Neural progenitor cell (in vitro differentiated cells): ENCODE data around the gene PRKAR1A. TPM values are rescaled to one million over a fixed set of nuclear protein-coding genes. Genes with fewer than 3 reads are reported as not detected.
A peak's percentile ranks its signal among the peaks of the same experiment; 100 is the strongest.
"Not testable (repeated sequence)": the region's sequence is repeated elsewhere in the genome, so short reads cannot be mapped to it uniquely, and the experiment has no call there.

Experiments
- DNase-seq: peaks from one replicate; pipeline ENCODE4 v3.0.0-alpha.2; 2016; ENCODE audit warnings: low spot score
- H2AFZ ChIP-seq: fragments of 200-600 bp; sonication (generic); replicated peaks from 2 replicates; pipeline ENCODE4 v1.6.1; 2016; ENCODE audit warnings: antibody characterized with exemption
- H3F3A ChIP-seq: fragments of 200-600 bp; sonication (generic); 2 replicates; pipeline ENCODE4 v1.6.1; 2016; ENCODE audit warnings: antibody characterized with exemption, low read depth
- H3K27ac ChIP-seq: fragments of 200-600 bp; sonication (generic); 2 replicates; pipeline ENCODE4 v1.5.1; 2016; ENCODE audit warnings: mild to moderate bottlenecking
- H3K27me3 ChIP-seq: fragments of 200-600 bp; sonication (generic); 2 replicates; pipeline ENCODE4 v1.6.1; 2016; ENCODE audit warnings: mild to moderate bottlenecking, moderate library complexity
- H3K36me3 ChIP-seq: fragments of 200-600 bp; sonication (generic); 2 replicates; pipeline ENCODE4 v1.5.1; 2016
- H3K4me1 ChIP-seq: fragments of 200-600 bp; sonication (generic); 2 replicates; pipeline ENCODE4 v1.6.1; 2016; ENCODE audit warnings: mixed run types
- H3K4me2 ChIP-seq: fragments of 200-600 bp; sonication (generic); 2 replicates; pipeline ENCODE4 v1.6.1; 2016
- H3K4me3 ChIP-seq: fragments of 200-600 bp; sonication (generic); 2 replicates; pipeline ENCODE4 v1.5.1; 2016
- H3K79me2 ChIP-seq: fragments of 200-600 bp; sonication (generic); 2 replicates; pipeline ENCODE4 v1.6.1; 2016; ENCODE audit warnings: low read depth
- H3K9ac ChIP-seq: fragments of 200-600 bp; sonication (generic); 2 replicates; pipeline ENCODE4 v1.6.1; 2016
- H3K9me3 ChIP-seq: fragments of 200-600 bp; sonication (generic); 2 replicates; pipeline ENCODE4 v1.5.1; 2016; ENCODE audit warnings: low read depth
- H4K20me1 ChIP-seq: fragments of 200-600 bp; sonication (generic); 2 replicates; pipeline ENCODE4 v1.6.1; 2016; ENCODE audit warnings: low read depth
- H3K27ac Mint-ChIP-seq: 3 replicates; pipeline ENCODE4 v1.8.0; 2021; ENCODE audit warnings: mixed read lengths
- H3K27me3 Mint-ChIP-seq: 2 replicates; pipeline ENCODE4 v1.8.0; 2022; ENCODE audit warnings: low read depth, mild to moderate bottlenecking, inconsistent platforms, moderate library complexity, mixed read lengths; ENCODE audit not compliant: insufficient read depth
- H3K36me3 Mint-ChIP-seq: 3 replicates; pipeline ENCODE4 v1.8.0; 2021; ENCODE audit warnings: mixed read lengths
- H3K4me1 Mint-ChIP-seq: 3 replicates; pipeline ENCODE4 v1.8.0; 2021; ENCODE audit warnings: mixed read lengths
- H3K4me3 Mint-ChIP-seq: 3 replicates; pipeline ENCODE4 v1.8.0; 2021; ENCODE audit warnings: mild to moderate bottlenecking, moderate library complexity, mixed read lengths
- H3K9me3 Mint-ChIP-seq: 3 replicates; pipeline ENCODE4 v1.8.0; 2020; ENCODE audit warnings: mixed read lengths
- EZH2 ChIP-seq: fragments of 200-600 bp; sonication (generic); IDR thresholded peaks from 2 replicates; pipeline ENCODE4 v1.6.1; 2017; ENCODE audit warnings: antibody characterized with exemption, mild to moderate bottlenecking, moderate library complexity
- EZH2phosphoT487 ChIP-seq: fragments of 200-600 bp; sonication (generic); IDR thresholded peaks from 2 replicates; pipeline ENCODE4 v1.6.1; 2017; ENCODE audit warnings: antibody characterized with exemption
- total RNA-seq: library from RNA; depleted of rRNA; stranded (reverse); fragments of >200 nt; gene quantifications from 2 replicates; pipeline ENCODE4 v1.2.3, GENCODE V29; 2015; ENCODE audit warnings: low replicate concordance
- TF ChIP-seq, protein P1 (sequence below): fragments of 200-600 bp; sonication (generic); IDR thresholded peaks from 2 replicates; pipeline ENCODE4 v1.5.1; 2017; ENCODE audit warnings: antibody characterized with exemption, mild to moderate bottlenecking

The PRKAR1A gene
- total RNA-seq, 1 donor from 2014 or later = 168 TPM

DNA sequence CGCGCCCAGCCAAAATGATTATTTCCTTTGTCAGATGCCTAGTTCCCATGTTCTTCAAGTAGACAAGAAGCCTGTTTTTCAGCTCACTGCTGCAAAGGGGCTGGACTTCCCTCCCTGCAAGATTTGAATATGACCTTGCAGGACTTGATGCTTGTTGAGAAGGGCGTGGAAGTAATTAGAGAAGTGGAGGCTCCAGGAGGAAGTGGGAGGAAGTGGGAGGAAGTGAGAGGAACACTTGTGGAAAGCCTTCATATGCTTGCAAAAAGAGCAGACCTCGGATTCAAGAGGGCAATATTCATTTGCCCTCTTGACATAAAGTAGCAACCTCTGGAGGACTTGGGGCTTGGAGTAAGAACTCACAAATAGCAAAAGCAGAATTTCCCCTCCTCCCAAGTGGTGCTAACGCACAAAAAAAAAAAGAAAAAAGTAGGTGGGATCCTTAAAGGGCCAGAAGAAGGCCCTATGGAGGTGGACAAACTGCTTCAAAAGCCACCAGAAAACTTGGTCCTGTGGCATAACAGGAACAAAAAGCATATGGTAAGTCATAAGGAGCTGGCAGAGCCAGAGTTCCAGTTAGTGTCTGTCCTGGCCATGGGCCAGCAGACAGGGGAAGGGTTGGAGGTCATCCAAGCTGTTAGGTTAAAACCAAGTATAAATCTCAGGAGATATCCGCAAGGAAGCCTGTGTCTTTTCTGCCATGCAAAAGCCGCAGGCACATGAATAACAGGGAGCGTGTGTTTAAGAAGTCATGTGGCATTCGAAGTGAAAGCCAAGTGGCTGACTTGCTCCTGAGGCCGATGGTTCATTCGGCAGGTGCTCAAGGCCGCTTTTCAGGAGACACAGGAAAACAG is 20.6 kb upstream of the PRKAR1A start:
- Histone ChIP-seq H3K9ac (no peak overlapping the region), H3F3A (no peaks in the 10 kb centered on the region), H3K79me2 (no peaks in the 10 kb centered on the region), H3K27me3 (no peaks in the 10 kb centered on the region), H3K9me3 (no peaks in the 10 kb centered on the region), H3K27ac (no peak overlapping the region), H4K20me1 (no peaks in the 10 kb centered on the region), H3K4me1 (no peaks in the 10 kb centered on the region), H3K4me3 (no peak overlapping the region), H3K36me3 (no peaks in the 10 kb centered on the region), H2AFZ (no peak overlapping the region), H3K4me2 (no peak overlapping the region)
- Mint-ChIP-seq H3K27ac (no peak overlapping the region), H3K27me3 (peaks cover 9% of the 10 kb centered on the region), H3K4me1 (peaks cover 5% of the 10 kb centered on the region), H3K4me3 (no peak overlapping the region), H3K9me3 (peaks cover 6% of the 10 kb centered on the region), H3K36me3 (no peaks in the 10 kb centered on the region)
- DNase-seq = no peak
- TF ChIP-seq, protein P1, sequence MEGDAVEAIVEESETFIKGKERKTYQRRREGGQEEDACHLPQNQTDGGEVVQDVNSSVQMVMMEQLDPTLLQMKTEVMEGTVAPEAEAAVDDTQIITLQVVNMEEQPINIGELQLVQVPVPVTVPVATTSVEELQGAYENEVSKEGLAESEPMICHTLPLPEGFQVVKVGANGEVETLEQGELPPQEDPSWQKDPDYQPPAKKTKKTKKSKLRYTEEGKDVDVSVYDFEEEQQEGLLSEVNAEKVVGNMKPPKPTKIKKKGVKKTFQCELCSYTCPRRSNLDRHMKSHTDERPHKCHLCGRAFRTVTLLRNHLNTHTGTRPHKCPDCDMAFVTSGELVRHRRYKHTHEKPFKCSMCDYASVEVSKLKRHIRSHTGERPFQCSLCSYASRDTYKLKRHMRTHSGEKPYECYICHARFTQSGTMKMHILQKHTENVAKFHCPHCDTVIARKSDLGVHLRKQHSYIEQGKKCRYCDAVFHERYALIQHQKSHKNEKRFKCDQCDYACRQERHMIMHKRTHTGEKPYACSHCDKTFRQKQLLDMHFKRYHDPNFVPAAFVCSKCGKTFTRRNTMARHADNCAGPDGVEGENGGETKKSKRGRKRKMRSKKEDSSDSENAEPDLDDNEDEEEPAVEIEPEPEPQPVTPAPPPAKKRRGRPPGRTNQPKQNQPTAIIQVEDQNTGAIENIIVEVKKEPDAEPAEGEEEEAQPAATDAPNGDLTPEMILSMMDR = no peak
- TF ChIP-seq EZH2phosphoT487 (no peak), EZH2 (no peak)

DNA sequence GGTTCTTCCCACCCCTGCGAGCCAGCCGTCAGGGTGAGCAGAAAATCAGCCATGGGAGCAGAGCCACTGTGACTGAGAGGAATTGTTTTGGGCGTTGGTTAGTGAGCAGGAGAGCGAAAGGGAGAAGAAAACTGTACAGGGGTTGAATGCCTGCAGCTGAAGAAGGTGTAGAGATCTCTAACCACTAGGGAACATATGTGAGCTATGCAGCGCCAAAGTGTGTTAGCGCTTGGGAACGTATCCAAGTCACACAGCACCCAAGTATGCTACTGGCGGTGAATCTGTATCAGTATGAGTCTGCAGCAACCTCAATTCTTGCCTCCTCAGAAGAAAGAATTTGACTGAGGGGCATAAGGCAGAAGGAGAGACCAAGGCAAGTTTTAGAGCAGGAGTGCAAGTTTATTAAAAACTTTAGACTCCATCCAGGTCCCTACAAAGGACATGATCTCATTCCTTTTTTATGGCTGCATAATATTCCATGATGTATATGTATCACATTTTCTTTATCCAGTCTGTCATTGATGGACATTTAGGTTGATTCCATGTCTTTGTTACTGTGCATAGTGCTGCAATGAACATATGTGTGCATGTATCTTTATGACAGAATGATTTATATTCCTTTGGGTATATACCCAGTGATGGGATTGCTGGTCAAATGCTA is 19.7 kb upstream of the PRKAR1A start:
- not testable (repeated sequence) for H3K4me3 Mint-ChIP-seq, H3K4me1 Mint-ChIP-seq, H3K36me3 Mint-ChIP-seq, H3K27me3 ChIP-seq, H3K9ac ChIP-seq, H3K36me3 ChIP-seq, H3K9me3 ChIP-seq, H3K9me3 Mint-ChIP-seq, H4K20me1 ChIP-seq, H3K27ac ChIP-seq, DNase-seq, H3K4me1 ChIP-seq, H3K79me2 ChIP-seq, H3K4me3 ChIP-seq, H3K4me2 ChIP-seq, H2AFZ ChIP-seq, H3F3A ChIP-seq
- peaks cover 10% of the 10 kb centered on the region for H3K27me3 Mint-ChIP-seq
- peak overlapping the region; percentile 58 for H3K27ac Mint-ChIP-seq

DNA sequence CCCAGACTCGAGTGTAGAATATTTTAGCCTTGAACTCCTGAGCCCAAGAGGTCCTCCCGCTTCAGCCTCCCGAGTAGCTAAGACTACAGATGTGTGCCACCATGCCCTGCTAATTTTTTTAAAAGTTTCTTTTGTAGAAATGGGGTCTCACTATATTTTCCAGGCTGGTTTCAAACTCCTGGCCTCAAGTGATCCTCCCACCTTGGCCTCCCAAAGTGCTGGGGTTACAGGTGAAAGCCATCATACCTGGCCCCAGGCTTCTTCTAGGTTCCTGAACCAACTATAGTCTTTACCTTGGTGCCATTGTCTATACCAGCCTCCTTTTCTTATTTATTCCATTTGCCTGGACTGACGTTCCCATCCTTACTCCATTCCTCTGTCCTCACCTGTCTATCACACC is 17.1 kb upstream of the PRKAR1A start:
- H3K27me3 Mint-ChIP-seq = peaks cover 18% of the 10 kb centered on the region
- no peak for DNase-seq
- H3K27ac Mint-ChIP-seq = no peak overlapping the region

More for the DNA sequence above, 17.1 kb upstream of the PRKAR1A start:
- no peaks in the 10 kb centered on the region for H3K79me2 ChIP-seq
- H4K20me1 ChIP-seq = no peaks in the 10 kb centered on the region
- Mint-ChIP-seq H3K4me3 (no peak overlapping the region), H3K36me3 (no peaks in the 10 kb centered on the region), H3K4me1 (peaks cover 5% of the 10 kb centered on the region), H3K9me3 (peaks cover 6% of the 10 kb centered on the region)
- H2AFZ ChIP-seq = no peak overlapping the region
- no peaks in the 10 kb centered on the region for H3F3A ChIP-seq
- TF ChIP-seq EZH2phosphoT487 = no peak
- TF ChIP-seq EZH2 = no peak
- TF ChIP-seq, protein P1 = no peak
- H3K27me3 ChIP-seq = no peaks in the 10 kb centered on the region
- no peak overlapping the region for H3K27ac ChIP-seq
- H3K4me1 ChIP-seq = no peaks in the 10 kb centered on the region
- H3K36me3 ChIP-seq = no peaks in the 10 kb centered on the region
- H3K9ac ChIP-seq = no peak overlapping the region
- H3K4me2 ChIP-seq = no peak overlapping the region
- no peak overlapping the region for H3K4me3 ChIP-seq
- H3K9me3 ChIP-seq = no peaks in the 10 kb centered on the region
